Prostate gland (tissue), 2 donors: Measurements from ENCODE around the gene DCAF12.

Source experiments
- CTCF ChIP-seq, 4 experiments: fragments of 200-600 bp in 2 of 4; fragments of 450-650 bp in 2 of 4; sonication (generic) in 2 of 4; IDR thresholded peaks; 1 replicate in 3 of 4; 2 replicates in 1 of 4; pipeline ENCODE4 v1.5.1; 2016 to 2019; ENCODE audit warnings: antibody characterized with exemption in 4 of 4, mild to moderate bottlenecking in 2 of 4, moderate library complexity in 2 of 4
- POLR2A ChIP-seq: fragments of 450-650 bp; IDR thresholded peaks from one replicate; pipeline ENCODE4 v1.6.1; 2016; ENCODE audit warnings: antibody characterized with exemption, mild to moderate bottlenecking
- POLR2AphosphoS5 ChIP-seq: sonication (generic); formaldehyde crosslinking; IDR thresholded peaks from one replicate; pipeline ENCODE4 v1.6.1; 2017; ENCODE audit warnings: antibody characterized with exemption

GRCh38 chr9:34048727-34049629, 77.5 kb downstream of the DCAF12 start, which contains the start of gene UBAP2:
- peak in 2 of 4 experiments; percentile 14 to 23 for TF ChIP-seq CTCF (IDR thresholded peaks at IDR 0.05)
- peak; percentile 94 for TF ChIP-seq POLR2A
- peak; percentile 87 for TF ChIP-seq POLR2AphosphoS5
